ENCODE data around the gene CXorf38.

- TF ChIP-seq CTCF (optimal IDR thresholded peaks at IDR 0.05 in 1 of 3, IDR thresholded peaks at IDR 0.05 in 1 of 3, conservative IDR thresholded peaks at IDR 0.05 in 1 of 3; ENCODE audit: extremely low read depth in 1 of 3, insufficient read depth in 2 of 3, low read length in 3 of 3) (no peak), EZH2 (IDR thresholded peaks at IDR 0.05; ENCODE audit: low read length) (no peak)
Measured at GRCh38 chrX:40615976-40616375, 31.4 kb downstream of the CXorf38 start.
